ENCODE results near the gene ABCA5.
"Not testable (repeated sequence)": the region's sequence is repeated elsewhere in the genome, so short reads cannot be mapped to it uniquely, and the experiment has no call there.

DNA sequence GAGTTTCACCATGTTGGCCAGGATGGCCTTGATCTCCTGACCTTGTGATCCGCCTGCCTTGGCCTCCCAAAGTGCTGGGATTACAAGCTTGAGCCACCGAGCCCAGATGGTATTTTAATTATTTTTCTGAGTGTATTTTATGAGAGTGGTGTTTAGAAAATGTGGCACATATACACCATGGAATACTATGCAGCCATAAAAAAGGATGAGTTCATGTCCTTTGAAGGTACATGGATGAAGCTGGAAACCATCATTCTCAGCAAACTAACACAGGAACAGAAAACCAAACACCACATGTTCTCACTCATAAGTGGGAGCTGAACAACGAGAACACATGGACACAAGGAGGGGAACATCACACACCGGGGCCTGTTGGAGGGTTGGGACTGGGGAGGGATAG is 50.7 kb downstream of the ABCA5 start:
- TF ChIP-seq SIN3A (IDR thresholded peaks at IDR 0.05; ENCODE audit: borderline replicate concordance, insufficient read depth, low read depth, low read length); POLR2AphosphoS5 (IDR thresholded peaks at IDR 0.05; ENCODE audit: low read depth, low read length): not testable (repeated sequence)
- TF ChIP-seq, protein P1, sequence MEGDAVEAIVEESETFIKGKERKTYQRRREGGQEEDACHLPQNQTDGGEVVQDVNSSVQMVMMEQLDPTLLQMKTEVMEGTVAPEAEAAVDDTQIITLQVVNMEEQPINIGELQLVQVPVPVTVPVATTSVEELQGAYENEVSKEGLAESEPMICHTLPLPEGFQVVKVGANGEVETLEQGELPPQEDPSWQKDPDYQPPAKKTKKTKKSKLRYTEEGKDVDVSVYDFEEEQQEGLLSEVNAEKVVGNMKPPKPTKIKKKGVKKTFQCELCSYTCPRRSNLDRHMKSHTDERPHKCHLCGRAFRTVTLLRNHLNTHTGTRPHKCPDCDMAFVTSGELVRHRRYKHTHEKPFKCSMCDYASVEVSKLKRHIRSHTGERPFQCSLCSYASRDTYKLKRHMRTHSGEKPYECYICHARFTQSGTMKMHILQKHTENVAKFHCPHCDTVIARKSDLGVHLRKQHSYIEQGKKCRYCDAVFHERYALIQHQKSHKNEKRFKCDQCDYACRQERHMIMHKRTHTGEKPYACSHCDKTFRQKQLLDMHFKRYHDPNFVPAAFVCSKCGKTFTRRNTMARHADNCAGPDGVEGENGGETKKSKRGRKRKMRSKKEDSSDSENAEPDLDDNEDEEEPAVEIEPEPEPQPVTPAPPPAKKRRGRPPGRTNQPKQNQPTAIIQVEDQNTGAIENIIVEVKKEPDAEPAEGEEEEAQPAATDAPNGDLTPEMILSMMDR (IDR thresholded peaks at IDR 0.05) = not testable (repeated sequence)
